Measurements from ENCODE around the gene HSPB7.

GRCh38 chr1:15966956-15967344 is 50.9 kb downstream of the HSPB7 start:
- TF ChIP-seq CTCF (IDR thresholded peaks at IDR 0.05; ENCODE audit: borderline replicate concordance, extremely low read depth, low read length, poor library complexity, severe bottlenecking) (no peak), EZH2 (IDR thresholded peaks at IDR 0.05; ENCODE audit: borderline replicate concordance, low read depth, low read length, severe bottlenecking) (no peak)

Measured in DND-41 (cell line).